Lower leg skin (tissue), 4 donors: ENCODE results near the gene FAM171A2. TPM values are rescaled to one million over a fixed set of nuclear protein-coding genes. Genes with fewer than 3 reads are reported as not detected.

Source experiments
- DNase-seq, 2 donors: peaks; one replicate each; pipeline ENCODE4 v3.0.0-alpha.2; 2019; ENCODE audit warnings: low spot score in 2 of 2
- H3K4me3 ChIP-seq: fragments of 200-600 bp; sonication (generic); 2 replicates; pipeline ENCODE4 v1.5.1; 2017; ENCODE audit warnings: mild to moderate bottlenecking, low read depth; ENCODE audit not compliant: poor library complexity, severe bottlenecking
- CTCF ChIP-seq, 3 donors: fragments of 450-650 bp; IDR thresholded peaks; one replicate each; pipeline ENCODE4 v1.5.1; 2016; ENCODE audit warnings: antibody characterized with exemption in 3 of 3, mild to moderate bottlenecking in 3 of 3, moderate library complexity in 2 of 3
- POLR2A ChIP-seq, 2 donors: fragments of 450-650 bp; IDR thresholded peaks; one replicate each; pipeline ENCODE4 v1.6.1; 2016 to 2017; ENCODE audit warnings: antibody characterized with exemption in 2 of 2, mild to moderate bottlenecking in 1 of 2, moderate library complexity in 1 of 2
- WGBS, 2 donors: methylation state at CpG; one replicate each; pipeline ENCODE4 v1.1.5; 2018; 5-methylcytosine and 5-hydroxymethylcytosine counted together
- intact Hi-C: fragments of 100-400 bp; cut with DNase I; formaldehyde crosslinking; loops from one replicate; pipeline ENCODE4 v1.15.0; 2023; ENCODE audit warnings: low total_unique reads
- total RNA-seq, 4 donors: library from RNA; depleted of rRNA; stranded (reverse); fragments of >200 nt; gene quantifications; one replicate each; pipeline ENCODE4 v1.1.0, GENCODE V29; 2016

FAM171A2 gene
- total RNA-seq, 4 donors from 2014 or later = 0.95 to 2.8 (median 2.4) TPM

- no peak for DNase-seq
- TF ChIP-seq CTCF (IDR thresholded peaks at IDR 0.05) (no peak), POLR2A (IDR thresholded peaks at IDR 0.05) (no peak)
- intact Hi-C loops = loop anchor here (5.0 kb wide), 1 partner anchor 105 kb away; the partner anchor contains the start of gene UBTF
- H3K4me3 ChIP-seq = no peak overlapping the region
- WGBS, 2 donors = 93 to 94% methylated on average over 11 of the region's 11 CpGs
Measured at GRCh38 chr17:44322236-44322895, 41.3 kb downstream of the FAM171A2 start.

- intact Hi-C loops = loop anchor here (5.0 kb wide), 1 partner anchor 104 kb away; the partner anchor contains the start of gene UBTF
- no peak for DNase-seq
- 91 to 94% methylated on average over 19 to 20 of the region's 21 CpGs for WGBS, 2 donors
- TF ChIP-seq CTCF (IDR thresholded peaks at IDR 0.05) (no peak), POLR2A (IDR thresholded peaks at IDR 0.05) (no peak)
- no peak overlapping the region for H3K4me3 ChIP-seq
Measured at GRCh38 chr17:44321246-44322120, 42.2 kb downstream of the FAM171A2 start.

DNA sequence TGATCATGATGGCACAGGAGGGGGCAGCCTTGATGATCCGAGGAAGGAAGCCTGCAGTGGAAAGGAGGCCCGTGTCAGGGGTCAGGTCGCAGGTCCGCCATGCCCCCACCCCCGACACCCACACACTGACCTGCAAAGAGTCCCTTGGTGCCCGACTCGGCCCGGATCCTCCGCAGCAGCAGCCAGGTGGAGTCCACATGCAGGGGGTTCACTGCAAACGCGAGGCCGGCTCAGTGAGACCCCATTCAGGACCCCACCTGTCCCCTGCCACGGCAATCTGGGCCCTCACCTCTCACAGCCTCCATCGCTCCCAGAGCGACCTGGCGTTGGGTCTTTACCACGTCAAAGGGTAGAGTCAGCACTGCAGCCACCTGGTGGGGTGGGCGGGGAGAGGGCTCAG lies 43.6 kb downstream of the FAM171A2 start:
- WGBS, 2 donors = 89 to 91% methylated on average over 18 of the region's 18 CpGs
- TF ChIP-seq POLR2A (IDR thresholded peaks at IDR 0.05) = no peak
- no peak for TF ChIP-seq CTCF (IDR thresholded peaks at IDR 0.05)
- intact Hi-C loops = loop anchor here (5.0 kb wide), 1 partner anchor 103 kb away; the partner anchor contains the start of gene UBTF
- DNase-seq = no peak
- H3K4me3 ChIP-seq = no peak overlapping the region

GRCh38 chr17:44318077-44318892 lies 45.4 kb downstream of the FAM171A2 start:
- no peak overlapping the region for H3K4me3 ChIP-seq
- DNase-seq = no peak
- TF ChIP-seq CTCF (IDR thresholded peaks at IDR 0.05) (no peak), POLR2A (IDR thresholded peaks at IDR 0.05) (no peak)
- intact Hi-C loops = no loop called here
- 70 to 85% methylated on average over 14 to 15 of the region's 15 CpGs for WGBS, 2 donors

DNA sequence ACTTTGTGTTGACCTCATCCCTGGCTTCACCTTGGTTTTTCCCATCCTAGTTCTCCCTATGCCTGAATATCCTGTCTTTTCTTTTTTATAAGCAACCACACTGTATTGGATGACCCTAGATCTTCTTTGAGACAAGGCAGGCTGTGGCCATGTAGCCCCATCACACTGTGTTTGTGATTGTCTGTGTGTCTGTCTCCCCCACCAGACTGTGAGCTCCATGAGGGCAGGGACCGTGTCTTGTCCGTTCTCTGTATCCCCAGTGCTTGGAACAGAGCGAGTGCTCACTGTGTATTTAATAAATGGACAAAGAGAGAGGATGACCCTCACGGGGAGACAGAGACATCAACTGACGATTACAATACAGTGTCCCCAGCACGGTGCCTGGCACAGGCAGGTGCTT lies 46.1 kb downstream of the FAM171A2 start:
- TF ChIP-seq CTCF (IDR thresholded peaks at IDR 0.05) (no peak), POLR2A (IDR thresholded peaks at IDR 0.05) (no peak)
- DNase-seq = no peak
- 88% methylated on average over 6 of the region's 6 CpGs for WGBS, 2 donors
- intact Hi-C loops = no loop called here
- no peak overlapping the region for H3K4me3 ChIP-seq
